Loucy (cell line): ENCODE results near the gene TBC1D2.

Experiments used
- H2AFZ ChIP-seq: fragments of 200-600 bp; sonication (generic); 2 replicates; pipeline ENCODE4 v1.6.0; 2016; ENCODE audit warnings: antibody characterized with exemption, mild to moderate bottlenecking, low read length, moderate library complexity
- H3F3A ChIP-seq: fragments of 200-600 bp; 2 replicates; pipeline ENCODE4 v1.6.0; 2016; ENCODE audit warnings: antibody characterized with exemption, low read depth, mild to moderate bottlenecking
- H3K27me3 ChIP-seq: fragments of 200-600 bp; sonication (generic); 2 replicates; pipeline ENCODE4 v1.6.1; 2014; ENCODE audit warnings: low read length, mild to moderate bottlenecking; ENCODE audit not compliant: insufficient read depth, poor library complexity, severe bottlenecking
- H3K36me3 ChIP-seq: fragments of 200-600 bp; sonication (generic); 2 replicates; pipeline ENCODE4 v1.6.1; 2016; ENCODE audit warnings: low read length; ENCODE audit not compliant: insufficient read depth
- H3K4me1 ChIP-seq: fragments of 200-600 bp; sonication (generic); 2 replicates; pipeline ENCODE4 v1.5.1; 2014; ENCODE audit warnings: low read length, mild to moderate bottlenecking; ENCODE audit not compliant: insufficient read depth, poor library complexity, severe bottlenecking
- H3K4me2 ChIP-seq: fragments of 200-600 bp; sonication (generic); 2 replicates; pipeline ENCODE4 v1.6.0; 2014; ENCODE audit warnings: antibody characterized with exemption, low read length, low read depth, mild to moderate bottlenecking; ENCODE audit not compliant: poor library complexity, severe bottlenecking
- H3K4me3 ChIP-seq: fragments of 200-600 bp; sonication (generic); 2 replicates; pipeline ENCODE4 v1.5.1; 2014; ENCODE audit warnings: low read length, mild to moderate bottlenecking, mixed read lengths; ENCODE audit not compliant: poor library complexity, severe bottlenecking
- H3K79me2 ChIP-seq: fragments of 200-600 bp; sonication (generic); 2 replicates; pipeline ENCODE4 v1.6.1; 2014; ENCODE audit warnings: low read length; ENCODE audit not compliant: insufficient read depth
- H3K9ac ChIP-seq: fragments of 200-600 bp; sonication (generic); 2 replicates; pipeline ENCODE4 v1.6.0; 2014; ENCODE audit warnings: mild to moderate bottlenecking, low read depth, low read length, moderate library complexity; ENCODE audit not compliant: poor library complexity, severe bottlenecking
- H3K9me2 ChIP-seq: fragments of 200-600 bp; sonication (generic); replicated peaks from 2 replicates; pipeline ENCODE4 v1.6.1; 2016; ENCODE audit warnings: low read depth, low read length, mixed read lengths
- H3K9me3 ChIP-seq: fragments of 200-600 bp; sonication (generic); 2 replicates; pipeline ENCODE4 v1.6.1; 2014; ENCODE audit warnings: mild to moderate bottlenecking, antibody characterized with exemption, low read length, low read depth; ENCODE audit not compliant: insufficient read depth
- H4K20me1 ChIP-seq: fragments of 200-600 bp; sonication (generic); 2 replicates; pipeline ENCODE4 v1.6.0; 2014; ENCODE audit warnings: antibody characterized with exemption, low read length, mild to moderate bottlenecking; ENCODE audit not compliant: insufficient read depth, poor library complexity, severe bottlenecking
- CTCF ChIP-seq: fragments of 200-600 bp; sonication (generic); conservative IDR thresholded peaks from 2 replicates; pipeline ENCODE4 v1.5.1; 2014; ENCODE audit warnings: mild to moderate bottlenecking, antibody characterized with exemption, low read length
- EZH2phosphoT487 ChIP-seq: fragments of 200-600 bp; IDR thresholded peaks from 2 replicates; pipeline ENCODE4 v1.6.1; 2018; ENCODE audit warnings: antibody characterized with exemption, mild to moderate bottlenecking, moderate library complexity, borderline replicate concordance

The TBC1D2 gene

GRCh38 chr9:98152526-98152925 lies 102.9 kb downstream of the TBC1D2 start:
- no peaks in the 10 kb centered on the region for H3K9me3 ChIP-seq
- no peaks in the 10 kb centered on the region for H3K4me1 ChIP-seq
- H3F3A ChIP-seq: 0 out of 2 replicates have a peak, but pooled peaks cover 3% of the 10 kb centered on the region
- H3K9me2 ChIP-seq: no peaks in the 10 kb centered on the region
- no peaks in the 10 kb centered on the region for H3K79me2 ChIP-seq
- no peaks in the 10 kb centered on the region for H3K27me3 ChIP-seq
- H3K36me3 ChIP-seq: no peaks in the 10 kb centered on the region
- H3K4me2 ChIP-seq: no peak overlapping the region
- TF ChIP-seq CTCF (no peak), EZH2phosphoT487 (no peak)
- no peaks in the 10 kb centered on the region for H4K20me1 ChIP-seq
- no peak overlapping the region for H3K4me3 ChIP-seq
- H2AFZ ChIP-seq: no peak overlapping the region
- no peak overlapping the region for H3K9ac ChIP-seq

- H3K4me3 ChIP-seq: no peak overlapping the region
- H3F3A ChIP-seq: 0 out of 2 replicates have a peak, but pooled peaks cover 3% of the 10 kb centered on the region
- H3K36me3 ChIP-seq: no peaks in the 10 kb centered on the region
- H4K20me1 ChIP-seq: no peaks in the 10 kb centered on the region
- no peak for TF ChIP-seq EZH2phosphoT487
- no peak for TF ChIP-seq CTCF
- H2AFZ ChIP-seq: no peak overlapping the region
- H3K27me3 ChIP-seq: no peaks in the 10 kb centered on the region
- H3K9me3 ChIP-seq: no peaks in the 10 kb centered on the region
- no peak overlapping the region for H3K9ac ChIP-seq
- H3K4me2 ChIP-seq: no peak overlapping the region
- H3K9me2 ChIP-seq: no peaks in the 10 kb centered on the region
- H3K4me1 ChIP-seq: no peaks in the 10 kb centered on the region
- H3K79me2 ChIP-seq: no peaks in the 10 kb centered on the region
Measured at GRCh38 chr9:98150721-98151120, 104.7 kb downstream of the TBC1D2 start.

GRCh38 chr9:98150164-98150563 lies 105.3 kb downstream of the TBC1D2 start:
- Histone ChIP-seq H3K79me2 (no peaks in the 10 kb centered on the region), H3K4me2 (no peak overlapping the region), H3F3A (0 out of 2 replicates have a peak, but pooled peaks cover 3% of the 10 kb centered on the region), H3K4me3 (no peak overlapping the region), H3K9me3 (no peaks in the 10 kb centered on the region), H2AFZ (no peak overlapping the region), H3K36me3 (no peaks in the 10 kb centered on the region), H3K9ac (no peak overlapping the region), H3K9me2 (no peaks in the 10 kb centered on the region), H4K20me1 (no peaks in the 10 kb centered on the region), H3K27me3 (no peaks in the 10 kb centered on the region), H3K4me1 (no peaks in the 10 kb centered on the region)
- TF ChIP-seq EZH2phosphoT487 (no peak), CTCF (no peak)
